ENCODE data around the gene WRAP73. TPM values are rescaled to one million over a fixed set of nuclear protein-coding genes. Genes with fewer than 3 reads are reported as not detected.

WRAP73 gene
- total RNA-seq, 1 donor from 2014 or later: 14.8 TPM

- no peak for DNase-seq (ENCODE audit: low spot score)
These were observed 34.9 kb downstream of the WRAP73 start for GRCh38 chr1:3614755-3615742.

- no peak for DNase-seq (ENCODE audit: low spot score)
These were observed 37.8 kb downstream of the WRAP73 start for GRCh38 chr1:3612123-3612522.

GRCh38 chr1:3611170-3612019, 38.5 kb downstream of the WRAP73 start, which contains the start of gene MEGF6:
MEGF6 (minus strand) TSS chr1:3611508; CDS start chr1:3611268, 240 bp downstream.
- no peak for DNase-seq (ENCODE audit: low spot score)

- DNase-seq (ENCODE audit: low spot score): no peak
These were observed 39.3 kb downstream of the WRAP73 start for GRCh38 chr1:3610527-3611169.

- DNase-seq (ENCODE audit: low spot score): no peak
These were observed 40.0 kb downstream of the WRAP73 start for GRCh38 chr1:3609769-3610526.

GRCh38 chr1:3609016-3609768, 40.7 kb downstream of the WRAP73 start:
- DNase-seq (ENCODE audit: low spot score): no peak

- no peak for DNase-seq (ENCODE audit: low spot score)
These were observed 41.7 kb downstream of the WRAP73 start for GRCh38 chr1:3608154-3608553.

GRCh38 chr1:3607703-3608065, 42.2 kb downstream of the WRAP73 start:
- no peak for DNase-seq (ENCODE audit: low spot score)

- DNase-seq (ENCODE audit: low spot score): no peak
These were observed 42.9 kb downstream of the WRAP73 start for GRCh38 chr1:3606779-3607702.

- no peak for DNase-seq (ENCODE audit: low spot score)
These were observed 44.7 kb downstream of the WRAP73 start for GRCh38 chr1:3604997-3605823.

GRCh38 chr1:3604468-3604974, 45.4 kb downstream of the WRAP73 start:
- no peak for DNase-seq (ENCODE audit: low spot score)

GRCh38 chr1:3603571-3604467, 46.1 kb downstream of the WRAP73 start:
- DNase-seq (ENCODE audit: low spot score): no peak

- DNase-seq (ENCODE audit: low spot score): no peak
These were observed 46.7 kb downstream of the WRAP73 start for GRCh38 chr1:3603156-3603555.

GRCh38 chr1:3602375-3602774, 47.5 kb downstream of the WRAP73 start:
- no peak for DNase-seq (ENCODE audit: low spot score)

GRCh38 chr1:3601743-3602142, 48.2 kb downstream of the WRAP73 start:
- DNase-seq (ENCODE audit: low spot score): no peak

GRCh38 chr1:3600354-3600753, 49.5 kb downstream of the WRAP73 start:
- DNase-seq (ENCODE audit: low spot score): no peak

- DNase-seq (ENCODE audit: low spot score): no peak
These were observed 50.1 kb downstream of the WRAP73 start for GRCh38 chr1:3599816-3600215.

Data from mesenteric fat pad (tissue), 1 donor.